ENCODE results near the gene SPACA9. TPM values are rescaled to one million over a fixed set of nuclear protein-coding genes. Genes with fewer than 3 reads are reported as not detected.

SPACA9 gene
- polyA plus RNA-seq, 4 donors, result 8.8 to 11.6 (median 9.5) TPM

DNA sequence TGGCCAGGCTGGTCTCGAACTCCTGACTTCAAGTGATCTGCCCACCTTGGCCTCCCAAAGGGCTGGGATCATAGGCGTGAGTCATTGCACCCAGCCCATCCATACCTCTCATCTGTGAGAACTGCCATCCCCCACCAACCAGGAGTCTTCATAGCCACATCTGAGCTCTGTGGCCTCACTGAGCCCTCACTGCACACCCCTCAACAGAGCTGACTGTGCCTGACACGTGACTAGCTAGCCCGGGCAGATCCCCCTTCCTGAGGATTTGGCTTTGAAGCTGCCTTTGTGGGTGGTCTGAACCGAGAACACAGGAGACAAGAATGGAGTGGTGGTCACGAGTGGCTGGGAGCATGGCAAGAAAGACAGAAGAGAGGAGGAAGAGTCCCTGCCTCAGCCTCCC lies 16.2 kb upstream of the SPACA9 start:
- no peak for DNase-seq (ENCODE audit: low read depth in 4 of 4, low spot score in 2 of 4)

DNA sequence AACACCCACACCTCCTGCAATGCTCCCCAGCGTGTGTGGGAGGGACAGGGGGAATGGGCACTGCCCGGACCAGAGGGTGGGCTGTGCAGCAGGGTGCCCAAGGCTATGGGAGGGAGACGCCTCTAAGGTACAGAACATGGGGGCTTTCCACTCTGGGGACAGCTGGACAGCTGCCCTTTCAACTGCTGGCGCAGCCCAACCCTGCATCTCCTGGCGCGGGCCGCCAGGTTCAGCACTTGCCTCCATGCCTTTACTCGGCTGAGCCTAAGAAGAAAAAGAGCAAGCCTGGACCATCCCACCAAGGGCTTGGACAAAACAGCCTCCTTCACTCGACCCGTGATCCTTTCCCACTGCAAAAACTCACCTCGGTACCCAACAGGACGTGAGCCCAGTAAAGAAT lies 15.6 kb upstream of the SPACA9 start:
- no peak for DNase-seq (ENCODE audit: low read depth in 4 of 4, low spot score in 2 of 4)

DNA sequence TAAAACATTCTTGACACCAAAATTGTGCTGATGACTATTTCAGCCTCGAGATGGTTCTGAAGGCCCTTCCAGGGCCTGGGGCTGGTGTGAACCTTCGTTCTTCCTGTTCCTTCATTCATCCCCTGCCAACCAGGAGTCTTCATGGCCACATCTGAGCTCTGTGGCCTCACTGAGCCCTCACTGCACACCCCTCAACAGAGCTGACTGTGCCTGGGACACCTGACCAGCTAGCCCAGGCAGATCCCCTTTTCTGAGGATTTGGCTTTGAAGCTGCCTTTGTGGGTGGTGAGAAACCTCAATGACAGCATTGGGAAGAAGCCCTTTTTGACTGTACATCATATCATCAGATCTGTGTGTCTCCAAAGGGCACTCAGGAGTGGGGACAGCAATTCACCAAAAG lies 14.4 kb upstream of the SPACA9 start:
- no peak for DNase-seq (ENCODE audit: low read depth in 4 of 4, low spot score in 2 of 4)

DNA sequence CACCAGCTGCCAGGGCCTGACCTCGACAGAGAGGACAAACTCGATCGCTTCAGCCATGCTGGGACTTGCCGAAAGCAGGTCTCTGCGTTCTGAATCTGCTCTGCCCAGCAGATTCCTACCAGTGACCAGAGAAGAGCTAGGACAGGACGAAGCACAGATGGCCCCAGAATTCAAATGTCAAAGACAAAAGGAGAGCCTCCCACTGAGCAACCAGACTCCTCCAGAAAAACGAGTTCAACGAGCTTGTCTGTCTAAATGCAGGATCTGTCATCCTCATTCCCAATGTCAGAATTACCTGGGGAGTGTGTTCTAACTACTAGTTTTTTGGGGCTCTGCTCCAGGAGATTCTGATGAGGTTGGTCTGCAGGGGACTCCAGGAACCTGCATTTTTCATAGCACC lies 14.0 kb upstream of the SPACA9 start:
- DNase-seq (ENCODE audit: low read depth in 4 of 4, low spot score in 2 of 4), result no peak

DNA sequence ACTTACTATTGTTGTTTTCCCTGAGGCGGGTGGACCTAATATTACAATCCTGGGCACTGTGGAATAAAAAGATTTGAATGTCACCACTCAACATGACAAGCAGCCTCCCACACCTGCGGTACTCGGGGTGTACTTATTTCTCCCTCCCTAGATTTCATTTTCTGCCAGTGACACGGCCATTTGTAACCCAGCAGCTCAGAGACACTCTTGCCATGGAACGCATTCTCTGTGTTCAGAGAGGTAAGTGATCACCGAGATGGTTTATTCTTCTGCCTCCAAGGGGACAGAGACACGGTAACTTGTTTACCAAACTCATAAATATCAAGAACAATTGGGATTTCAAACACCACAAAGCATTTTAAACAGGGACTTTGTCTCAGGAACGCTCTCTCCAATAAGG lies 11.8 kb upstream of the SPACA9 start:
- no peak for DNase-seq (ENCODE audit: low read depth in 4 of 4, low spot score in 2 of 4)

DNA sequence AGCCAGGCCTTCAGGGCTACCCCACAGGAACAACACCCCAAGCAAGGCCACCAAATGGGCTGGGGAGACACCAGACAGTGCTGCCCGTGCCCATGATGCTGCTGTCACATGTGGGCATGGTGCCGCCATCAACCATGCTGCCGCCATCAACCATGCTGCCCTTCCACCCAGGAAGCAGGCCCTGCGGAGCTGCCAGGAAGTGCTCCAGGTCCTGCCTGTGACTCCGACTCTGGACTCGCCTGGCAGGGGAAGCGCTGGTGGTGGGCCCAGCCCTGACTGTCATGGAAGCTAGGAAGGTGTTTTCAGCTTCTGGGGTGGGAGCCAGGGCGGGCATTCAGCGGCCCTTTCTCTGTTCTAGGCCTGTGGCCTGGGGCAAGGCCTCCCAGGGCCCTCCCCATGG lies 9.4 kb upstream of the SPACA9 start:
- DNase-seq (ENCODE audit: low read depth in 4 of 4, low spot score in 2 of 4), result no peak

DNA sequence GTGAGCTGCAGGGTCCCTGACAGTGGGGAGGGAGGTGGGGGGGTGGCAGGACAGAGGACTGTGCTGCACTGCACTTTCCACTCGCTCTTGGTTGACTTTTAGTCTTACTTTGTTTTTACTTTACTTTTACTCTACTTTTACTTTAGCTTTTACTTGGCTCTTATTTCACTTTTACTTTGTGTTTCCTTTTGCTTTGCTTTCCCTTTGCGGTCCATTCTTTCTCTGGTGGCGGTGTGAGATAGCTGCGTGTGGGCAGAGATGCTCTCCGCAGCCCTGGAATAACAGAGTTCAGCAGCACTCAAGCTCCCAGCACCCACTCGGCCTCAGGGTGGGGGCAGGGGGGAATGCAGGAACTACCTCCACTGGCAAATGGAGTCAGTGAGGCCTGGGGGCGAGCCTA lies 5.3 kb upstream of the SPACA9 start:
- no peak for DNase-seq (ENCODE audit: low read depth in 4 of 4, low spot score in 2 of 4)

DNA sequence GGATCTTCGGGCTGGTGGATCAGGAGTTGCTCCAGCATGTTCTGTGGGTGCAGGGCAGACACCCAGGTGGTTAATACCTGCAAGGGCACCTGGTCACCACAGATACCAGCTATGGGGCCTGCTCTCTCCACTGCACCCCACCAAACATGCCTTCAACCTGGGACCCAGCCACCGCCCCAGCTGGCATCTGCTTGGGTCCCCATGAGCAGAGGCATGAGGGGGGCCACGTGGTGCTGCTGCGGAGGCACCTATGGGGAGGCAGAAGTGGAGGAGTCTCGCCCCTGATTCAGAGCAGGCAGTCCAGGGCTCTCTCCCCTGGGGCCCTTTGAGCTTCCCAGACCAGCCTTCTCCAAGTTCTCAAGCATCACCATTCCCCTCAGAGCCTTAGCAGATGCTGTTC lies 3.5 kb upstream of the SPACA9 start:
- no peak for DNase-seq (ENCODE audit: low read depth in 4 of 4, low spot score in 2 of 4)

DNA sequence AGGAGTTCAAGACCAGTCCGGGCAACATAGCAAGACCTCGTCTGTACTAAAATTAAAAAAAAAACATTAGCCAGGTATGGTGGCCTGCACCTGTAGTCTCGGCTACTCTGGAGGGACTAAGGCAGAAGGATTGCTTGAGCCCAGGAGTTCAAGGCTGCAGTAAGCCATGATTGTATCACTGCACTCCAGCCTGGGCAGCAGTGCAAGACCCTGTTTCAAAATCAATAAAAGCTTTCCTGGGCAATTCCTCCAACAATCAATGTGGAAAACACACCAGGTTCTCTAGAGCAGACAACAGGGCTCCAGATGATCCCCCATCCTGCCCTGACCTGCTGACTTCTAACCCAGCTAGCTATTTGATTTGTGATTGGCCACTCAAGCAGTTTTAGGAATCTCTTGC lies 1.8 kb upstream of the SPACA9 start:
- DNase-seq (ENCODE audit: low read depth in 4 of 4, low spot score in 2 of 4), result no peak

DNA sequence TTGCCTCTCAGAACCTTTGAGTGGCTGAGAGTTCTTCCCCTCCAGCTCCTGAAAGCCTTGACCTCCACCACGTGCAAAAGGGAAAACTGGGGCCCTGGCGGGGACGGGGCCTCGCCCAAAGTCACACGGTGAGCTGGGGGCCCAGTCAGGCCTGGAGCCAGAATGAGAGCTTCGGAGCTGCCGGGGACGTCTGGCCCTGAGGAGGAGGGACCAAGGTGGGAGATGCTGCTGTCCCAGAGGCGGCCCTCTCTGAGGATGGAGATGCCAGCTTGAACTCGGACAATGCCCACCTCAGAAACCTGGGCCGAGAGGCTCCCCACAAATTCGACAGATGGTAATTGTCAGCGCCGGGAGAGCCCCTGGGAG lies 1.3 kb upstream of the SPACA9 start:
- DNase-seq (ENCODE audit: low read depth in 4 of 4, low spot score in 2 of 4), result no peak

DNA sequence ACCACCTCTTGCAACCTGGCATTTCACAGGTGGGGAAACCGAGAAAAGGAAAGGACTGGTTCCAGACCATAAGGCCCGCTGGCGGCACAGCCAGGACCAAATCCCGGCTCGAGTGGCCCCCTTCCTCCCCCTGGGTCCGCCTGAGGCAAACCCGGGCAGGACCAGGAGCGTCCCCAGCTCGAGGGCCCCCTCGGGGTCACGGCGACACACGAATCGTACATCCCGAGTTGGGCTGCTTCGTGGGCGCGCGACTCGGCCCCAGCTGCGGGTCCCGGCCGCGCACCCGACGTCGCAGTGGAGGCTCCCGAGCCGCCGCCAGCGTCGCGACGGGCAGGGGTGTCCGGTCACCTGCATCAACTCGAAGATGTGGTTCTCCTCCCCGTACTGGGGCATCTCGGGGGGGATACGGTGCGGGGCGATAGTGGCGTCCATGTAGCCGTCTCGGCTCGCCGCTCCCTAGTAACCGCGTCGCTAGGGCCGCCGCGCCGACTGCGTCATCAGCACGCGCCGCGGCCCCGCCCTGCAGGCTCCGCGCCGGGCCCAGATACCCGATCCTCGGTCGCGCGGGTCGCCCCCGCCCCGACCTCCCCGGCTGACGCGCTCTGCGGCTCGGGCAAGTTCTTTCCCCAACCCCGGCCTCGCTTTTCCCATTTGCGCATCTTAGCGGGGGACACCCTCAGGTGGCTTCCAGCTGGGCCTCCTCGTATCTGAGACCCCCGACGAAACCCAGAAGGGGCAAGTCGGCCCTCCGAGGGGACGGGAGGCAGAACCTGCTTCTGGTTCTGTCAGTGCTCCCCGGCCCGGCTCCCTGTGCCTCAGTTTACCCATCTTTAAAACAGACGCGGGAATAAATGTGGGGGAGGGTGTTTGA lies 639 bp upstream of the SPACA9 start, which contains the start of gene AK8:
AK8 (minus strand) TSS at position 461 of the 871 bp plus-strand sequence; CDS start at position 432, 29 bp downstream.
- DNase-seq (ENCODE audit: low read depth in 4 of 4, low spot score in 2 of 4), result peak in 3 of 4 donors; percentile 62 to 65 (median 63)

DNA sequence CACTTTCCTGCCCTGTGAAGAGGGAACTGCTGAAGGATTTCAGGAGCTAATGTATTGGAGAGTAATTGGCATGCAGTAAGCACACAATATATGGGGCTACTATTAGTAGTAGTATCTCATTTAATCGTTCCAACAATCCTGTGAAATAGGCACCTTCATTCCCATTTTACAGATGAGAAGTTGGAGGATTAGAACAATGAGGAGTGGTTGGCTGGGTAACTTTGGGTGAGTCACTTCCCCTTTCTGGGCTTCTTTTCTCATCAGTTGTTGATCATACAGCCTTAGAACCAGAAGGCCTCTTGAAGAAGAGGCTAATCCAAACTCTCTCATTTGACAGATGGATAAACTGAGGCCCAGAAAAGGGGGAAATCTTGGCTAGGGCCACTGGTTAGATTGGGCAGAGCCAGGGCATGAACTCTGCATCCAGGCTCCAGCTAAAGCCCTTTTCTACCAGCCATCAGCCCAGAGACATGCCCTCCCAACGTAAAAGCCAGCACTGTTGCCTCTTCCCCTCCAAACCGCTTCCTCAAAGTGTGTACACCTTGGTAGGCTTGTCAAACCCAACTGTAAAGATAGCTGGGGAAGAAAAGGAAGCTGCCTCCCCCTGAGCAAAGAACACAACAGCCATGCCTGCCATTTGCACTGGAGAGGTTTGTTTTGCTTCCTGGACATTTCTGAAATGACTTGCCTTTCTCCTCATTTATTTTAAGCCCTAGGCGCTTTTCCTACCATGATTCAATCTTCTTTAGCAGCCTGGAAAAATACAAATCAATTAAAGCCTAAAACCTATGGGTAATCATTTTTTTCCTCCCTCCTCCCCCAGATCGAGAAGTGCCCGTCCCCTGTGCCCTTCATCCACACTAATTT lies 992 bp downstream of the SPACA9 start:
- no peak for DNase-seq (ENCODE audit: low read depth in 4 of 4, low spot score in 2 of 4)

DNA sequence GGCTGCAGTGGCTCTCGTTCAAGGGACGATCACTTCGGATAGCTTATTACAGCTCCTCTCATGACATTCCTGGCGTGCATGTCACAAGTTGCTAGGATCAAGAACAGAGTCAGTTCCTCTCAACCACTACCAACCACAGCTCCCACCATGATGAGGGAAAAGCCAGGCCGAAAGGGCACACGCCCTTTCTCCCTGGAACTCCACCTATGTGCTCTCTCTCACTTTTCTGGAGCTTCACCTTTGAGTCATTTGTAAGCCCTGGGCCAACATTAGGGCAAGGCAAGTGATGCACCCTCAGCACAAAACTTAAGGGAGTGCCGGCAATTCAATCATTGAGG lies 1.6 kb downstream of the SPACA9 start:
- DNase-seq (ENCODE audit: low read depth in 4 of 4, low spot score in 2 of 4), result no peak

DNA sequence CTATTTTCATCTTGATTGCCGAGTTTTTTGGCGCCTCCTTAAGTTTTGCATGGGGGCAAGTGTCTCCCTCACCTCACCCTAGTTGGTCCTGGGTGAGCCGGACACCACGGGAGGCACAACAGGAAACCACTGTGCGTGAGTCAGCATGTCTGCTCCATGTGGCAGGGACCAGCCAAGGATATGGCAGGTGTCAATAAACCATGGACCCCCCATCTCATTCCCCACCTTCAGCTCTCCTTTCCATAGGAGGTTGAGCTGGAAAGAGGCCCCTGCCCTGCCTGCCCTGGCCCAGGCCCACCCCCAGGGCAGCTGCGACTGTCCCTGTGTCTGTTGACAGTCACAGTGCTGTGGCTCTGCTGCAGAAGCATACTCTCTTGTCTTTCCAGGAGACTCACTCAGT lies 3.1 kb downstream of the SPACA9 start:
- no peak for DNase-seq (ENCODE audit: low read depth in 4 of 4, low spot score in 2 of 4)

DNA sequence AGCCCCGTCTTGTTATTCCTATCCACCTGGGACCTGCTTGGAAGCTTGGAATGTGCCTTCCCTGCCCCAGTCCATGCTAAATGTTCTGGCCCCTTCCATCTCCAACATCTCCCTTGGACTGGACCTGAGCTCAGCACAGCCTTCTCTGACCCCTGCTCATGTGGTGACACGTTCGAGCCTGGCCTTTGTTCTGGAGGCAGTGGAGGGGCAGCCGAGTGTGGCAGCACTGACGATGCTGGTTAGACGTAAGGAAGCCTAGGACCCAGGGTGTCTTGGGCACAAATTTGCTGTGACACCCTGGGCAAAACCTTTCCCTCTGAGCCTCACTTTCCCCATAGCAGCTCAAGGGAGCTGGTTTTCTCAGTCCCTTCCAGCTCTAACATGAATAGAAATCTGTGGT lies 3.9 kb downstream of the SPACA9 start:
- no peak for DNase-seq (ENCODE audit: low read depth in 4 of 4, low spot score in 2 of 4)

DNA sequence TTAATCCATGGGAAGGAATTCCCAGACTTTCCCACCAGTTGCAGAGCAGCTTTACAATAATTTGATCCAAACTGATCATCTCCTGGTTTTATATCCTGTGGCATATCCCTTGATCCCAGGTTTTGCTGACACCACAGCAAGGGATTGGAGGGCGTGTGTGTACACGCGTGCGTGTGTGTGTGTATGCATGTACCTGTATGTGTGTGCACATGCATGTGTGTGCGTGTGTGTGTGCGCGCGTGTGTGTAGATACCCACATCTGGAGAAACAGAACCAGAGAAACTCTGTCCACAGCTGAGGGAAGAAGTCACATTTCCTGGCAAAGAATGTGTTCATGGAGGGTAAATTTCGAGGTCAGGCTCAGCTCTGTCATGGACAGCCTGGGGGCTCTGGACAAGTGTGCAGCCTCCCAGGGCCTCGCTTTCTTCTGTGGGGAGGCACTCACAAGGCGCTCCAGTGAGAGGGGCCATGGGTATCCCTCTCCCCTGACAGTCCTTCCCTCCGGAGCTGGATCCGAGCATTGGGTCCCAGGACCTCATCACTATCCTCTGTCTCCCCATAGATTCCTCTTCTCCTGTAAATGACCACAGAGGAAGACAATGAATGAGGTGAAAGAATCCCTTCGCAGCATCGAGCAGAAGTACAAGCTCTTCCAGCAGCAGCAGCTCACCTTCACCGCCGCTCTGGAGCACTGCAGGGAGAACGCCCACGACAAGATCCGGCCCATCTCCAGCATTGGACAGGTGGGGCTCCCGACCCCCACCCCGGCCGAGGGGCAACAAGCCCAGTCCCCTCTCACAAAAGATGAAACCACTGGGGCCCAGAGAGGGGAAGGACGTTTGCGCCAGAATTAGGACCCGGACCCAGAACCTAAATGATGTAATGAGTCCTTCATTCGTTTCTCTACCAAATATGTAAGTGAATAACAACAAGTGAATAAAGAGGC lies 4.9 kb downstream of the SPACA9 start:
- no peak for DNase-seq (ENCODE audit: low read depth in 4 of 4, low spot score in 2 of 4)

DNA sequence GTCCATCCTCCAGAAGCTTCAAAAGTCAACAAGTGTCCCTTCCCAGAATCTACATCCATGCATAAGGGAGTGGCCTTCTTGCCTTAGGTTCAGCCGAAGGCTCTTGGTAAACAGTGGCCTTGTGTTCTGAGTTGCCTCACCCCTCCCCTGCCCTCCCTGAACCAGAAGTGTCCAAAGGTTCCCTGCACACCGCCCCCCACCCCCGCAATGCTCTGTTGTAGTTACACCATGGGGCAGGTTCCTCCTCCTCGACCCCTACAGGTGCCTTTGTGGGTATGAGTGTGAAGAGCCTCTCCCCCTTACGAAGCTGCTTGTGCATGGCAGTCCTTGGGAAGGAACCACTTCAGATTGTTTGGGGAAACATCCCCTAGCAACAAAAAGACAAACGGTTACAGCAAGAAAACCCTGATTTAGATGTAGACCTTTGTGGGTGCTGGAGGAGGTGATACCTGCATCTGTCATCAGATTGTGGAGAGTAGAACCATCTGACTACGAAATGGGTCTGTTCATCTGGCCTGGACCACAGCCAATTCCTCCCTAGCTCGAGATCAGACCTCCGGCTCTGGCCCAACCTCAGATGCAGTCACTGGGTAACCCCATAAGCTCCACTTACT lies 7.1 kb downstream of the SPACA9 start:
- DNase-seq (ENCODE audit: low read depth in 4 of 4, low spot score in 2 of 4), result no peak

DNA sequence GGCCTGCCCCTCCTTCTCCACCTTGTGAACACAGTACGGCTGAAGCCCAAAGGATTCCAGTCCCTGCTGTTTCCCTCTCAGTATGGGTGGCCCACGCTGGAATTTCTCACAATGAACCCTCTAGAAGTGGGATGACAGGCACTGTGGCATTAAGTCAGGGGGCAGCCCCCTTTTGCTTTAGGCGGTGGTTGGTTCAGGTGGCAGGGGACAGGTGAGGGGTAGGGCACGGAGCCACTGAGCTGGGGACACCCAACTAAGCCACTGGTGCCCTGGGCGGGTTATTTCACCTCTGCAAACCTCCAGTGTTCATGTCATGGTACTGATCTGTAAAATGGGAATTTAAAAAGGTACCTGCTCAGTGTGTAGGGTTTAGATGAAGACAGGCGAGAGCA lies 7.6 kb downstream of the SPACA9 start:
- no peak for DNase-seq (ENCODE audit: low read depth in 4 of 4, low spot score in 2 of 4)

DNA sequence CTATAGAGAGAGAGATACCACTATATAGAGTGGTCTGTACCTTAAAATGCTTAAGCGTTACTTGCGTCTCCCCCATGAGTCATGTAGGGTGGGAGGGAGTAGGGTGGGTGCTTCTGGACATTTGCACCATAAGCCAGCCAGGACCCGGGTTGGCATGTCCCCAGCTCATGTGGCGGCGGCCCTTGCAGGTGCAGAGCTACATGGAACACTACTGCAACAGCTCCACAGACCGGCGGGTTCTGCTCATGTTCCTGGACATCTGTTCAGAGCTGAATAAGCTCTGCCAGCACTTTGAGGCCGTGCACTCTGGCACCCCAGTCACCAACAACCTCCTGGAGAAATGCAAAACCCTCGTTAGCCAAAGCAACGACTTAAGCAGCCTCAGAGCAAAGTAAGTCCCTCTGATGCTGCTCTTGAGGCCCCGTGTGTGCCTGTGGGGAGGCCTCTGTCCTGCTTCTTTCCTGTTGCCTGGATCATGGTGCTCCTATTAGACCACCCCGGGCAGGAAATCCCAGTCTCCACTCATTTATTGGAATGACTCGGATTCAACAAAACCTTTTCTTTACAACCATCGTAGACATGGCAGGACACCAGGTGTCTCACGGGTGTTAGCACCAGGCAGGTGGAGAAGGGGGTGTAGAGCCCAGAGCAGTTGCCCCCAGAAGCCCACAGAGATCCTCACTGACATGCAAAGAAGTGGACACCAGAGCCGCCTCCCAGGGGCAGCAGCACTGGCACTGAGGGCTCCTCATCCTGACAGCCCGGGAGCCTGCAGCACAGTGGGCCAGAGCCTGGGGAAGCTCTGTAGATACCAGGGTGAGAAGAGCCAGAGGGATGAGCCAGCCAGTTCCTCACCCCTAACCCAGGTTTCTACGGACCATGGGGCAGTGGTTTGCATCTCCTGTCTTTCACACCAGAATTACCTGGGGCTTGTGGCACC lies 8.8 kb downstream of the SPACA9 start:
- DNase-seq (ENCODE audit: low read depth in 4 of 4, low spot score in 2 of 4), result no peak
